NCI-H146 (cell line): Measurements from ENCODE around the gene NFKBIA.
"Not testable (repeated sequence)": the region's sequence is repeated elsewhere in the genome, so short reads cannot be mapped to it uniquely, and the experiment has no call there.

Experiments
- DNase-seq: peaks from one replicate; lab custom pipeline; 2025; lab: John Stamatoyannopoulos, UW

NFKBIA gene

DNA sequence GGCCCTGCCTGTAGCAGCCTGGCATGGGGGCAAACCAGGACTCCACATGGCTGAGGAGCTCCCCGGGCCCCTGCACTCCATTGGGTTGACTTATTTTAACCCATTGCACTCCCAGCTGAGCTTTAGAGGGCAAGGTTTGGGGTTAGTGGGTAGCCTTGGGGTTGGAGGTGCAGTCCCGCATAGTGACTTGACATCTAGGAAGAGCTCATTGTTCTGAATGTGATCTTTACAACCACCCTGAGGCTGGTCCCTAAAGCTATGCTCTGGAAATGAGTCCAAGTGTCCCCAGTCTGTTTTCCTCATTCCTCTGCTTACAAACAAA lies 36.4 kb downstream of the NFKBIA start:
- no peak for DNase-seq

GRCh38 chr14:35367056-35367372 lies 37.5 kb downstream of the NFKBIA start:
- DNase-seq = no peak

- no peak for DNase-seq
Observed at GRCh38 chr14:35366521-35366976, 38.0 kb downstream of the NFKBIA start.

DNA sequence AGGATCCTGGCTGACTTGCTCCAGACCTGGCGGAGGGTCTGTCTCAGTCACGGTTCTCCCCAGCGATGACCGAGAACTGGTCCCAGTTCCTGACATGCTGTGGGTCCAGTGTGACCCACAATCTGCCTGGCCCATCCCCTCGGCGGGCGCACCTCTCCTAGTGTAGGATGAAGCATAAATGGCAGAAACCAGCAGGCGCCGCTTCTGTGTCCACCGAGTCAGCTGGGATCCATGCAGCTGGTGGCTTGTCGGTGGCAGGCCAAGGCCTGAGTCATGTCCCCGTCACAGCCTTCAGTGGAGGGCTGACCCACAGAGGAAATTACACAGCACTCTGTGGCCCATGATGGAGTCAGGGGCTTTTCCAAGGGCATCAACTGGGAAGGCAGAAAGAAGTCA lies 38.5 kb downstream of the NFKBIA start:
- no peak for DNase-seq

DNA sequence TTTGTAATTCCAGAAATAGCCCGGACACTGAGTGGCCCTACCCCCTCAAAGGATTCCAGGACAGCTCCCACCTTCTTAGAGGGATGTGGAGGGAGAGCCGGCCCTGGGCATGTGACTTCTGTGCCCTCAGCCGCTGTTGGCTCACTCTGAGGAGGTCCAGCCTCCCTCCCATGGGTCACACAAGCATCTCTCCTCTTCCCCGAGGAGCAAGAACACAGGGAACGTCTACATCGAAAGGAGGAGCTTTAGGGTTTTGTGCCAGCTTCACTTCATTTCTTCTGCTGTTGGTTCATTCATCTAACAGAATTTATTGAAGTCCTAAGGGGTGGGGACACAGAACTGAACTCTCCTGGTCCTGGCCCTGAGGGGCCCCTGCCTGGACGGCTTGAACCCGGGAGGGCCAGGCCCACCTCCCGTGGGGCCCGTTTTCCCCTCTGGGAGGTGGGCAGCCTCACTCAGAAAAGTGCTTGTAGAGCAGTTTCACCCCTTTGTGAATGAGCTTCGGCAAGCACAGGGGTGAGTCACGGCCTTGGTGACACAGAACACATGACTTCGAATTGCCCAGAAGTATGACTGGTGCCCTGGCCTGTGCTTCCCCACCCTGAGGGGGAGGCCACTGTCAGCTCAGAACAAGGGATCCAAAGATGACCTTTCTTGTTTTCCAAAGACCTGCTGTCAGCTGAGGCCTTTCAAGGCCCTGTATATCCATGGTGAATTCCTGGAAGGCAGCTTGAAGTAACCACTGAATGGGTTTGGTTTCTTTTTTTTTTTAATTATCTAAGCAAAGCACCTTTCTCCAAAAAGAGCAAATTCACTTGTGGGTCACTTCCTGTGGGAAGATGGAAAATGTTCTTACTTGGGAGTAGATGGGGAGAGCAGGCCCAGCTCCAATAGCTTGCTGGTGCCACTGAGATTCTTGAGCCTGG lies 39.2 kb downstream of the NFKBIA start:
- DNase-seq = no peak

- DNase-seq = no peak
Observed at GRCh38 chr14:35362911-35363374, 41.6 kb downstream of the NFKBIA start.

DNA sequence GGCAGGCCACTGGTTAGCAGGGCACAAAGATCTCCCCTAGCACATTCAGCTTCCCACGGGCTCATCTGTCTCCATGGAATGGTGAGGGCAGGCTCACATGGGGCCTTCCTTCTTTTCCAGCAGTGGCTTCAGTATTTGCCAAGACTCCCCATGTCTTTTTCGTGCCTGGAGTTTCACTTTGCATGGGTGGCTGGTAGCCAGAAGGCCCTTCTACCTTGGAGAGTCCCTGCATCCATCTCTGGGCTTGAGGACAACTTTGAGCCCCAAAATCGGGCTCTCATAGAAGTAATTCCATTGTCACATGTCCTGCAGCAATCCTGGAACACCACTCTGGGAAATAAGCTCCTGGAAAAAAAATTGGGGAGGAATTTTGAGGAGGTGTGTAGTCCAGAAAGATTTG lies 42.1 kb downstream of the NFKBIA start:
- DNase-seq = no peak

DNA sequence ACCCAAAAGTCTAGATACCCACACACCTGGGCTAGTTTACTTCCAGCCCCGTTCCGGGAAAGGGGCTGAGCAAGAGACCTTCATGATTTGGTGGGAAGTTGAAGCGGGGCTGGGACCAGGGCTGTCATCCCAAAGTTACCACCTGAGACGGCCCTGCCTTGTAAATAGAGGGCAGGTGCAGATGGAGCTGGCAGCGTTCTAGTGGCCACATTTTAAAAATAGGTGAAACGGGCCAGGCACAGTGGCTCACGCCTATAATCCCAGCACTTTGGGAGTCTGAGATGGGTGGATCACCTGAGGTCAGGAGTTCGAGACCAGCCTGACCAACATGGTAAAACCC lies 43.4 kb downstream of the NFKBIA start:
- no peak for DNase-seq

DNA sequence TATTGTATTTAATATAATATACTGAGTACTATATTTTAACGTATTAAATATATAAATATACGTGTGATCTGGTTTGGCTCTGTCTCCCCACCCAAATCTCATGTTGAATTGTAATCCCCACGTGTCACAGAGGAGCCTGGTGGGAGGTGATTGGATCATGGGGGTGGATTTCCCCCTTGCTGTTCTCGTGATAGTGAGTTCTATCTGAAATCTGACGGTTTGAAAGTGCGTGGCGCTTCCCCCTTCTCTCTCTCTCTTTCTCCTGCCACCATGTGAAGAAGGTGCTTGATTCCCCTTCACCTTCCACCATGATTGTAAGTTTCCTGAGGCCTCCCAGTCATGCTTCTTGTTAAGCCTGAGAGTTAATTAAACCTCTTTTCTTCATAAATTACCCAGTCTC lies 44.9 kb downstream of the NFKBIA start:
- DNase-seq = not testable (repeated sequence)

- peak; percentile 2 for DNase-seq
Observed at GRCh38 chr14:35355981-35356841, 48.3 kb downstream of the NFKBIA start.

- DNase-seq = not testable (repeated sequence)
Observed at GRCh38 chr14:35355235-35355634, 49.3 kb downstream of the NFKBIA start.

DNA sequence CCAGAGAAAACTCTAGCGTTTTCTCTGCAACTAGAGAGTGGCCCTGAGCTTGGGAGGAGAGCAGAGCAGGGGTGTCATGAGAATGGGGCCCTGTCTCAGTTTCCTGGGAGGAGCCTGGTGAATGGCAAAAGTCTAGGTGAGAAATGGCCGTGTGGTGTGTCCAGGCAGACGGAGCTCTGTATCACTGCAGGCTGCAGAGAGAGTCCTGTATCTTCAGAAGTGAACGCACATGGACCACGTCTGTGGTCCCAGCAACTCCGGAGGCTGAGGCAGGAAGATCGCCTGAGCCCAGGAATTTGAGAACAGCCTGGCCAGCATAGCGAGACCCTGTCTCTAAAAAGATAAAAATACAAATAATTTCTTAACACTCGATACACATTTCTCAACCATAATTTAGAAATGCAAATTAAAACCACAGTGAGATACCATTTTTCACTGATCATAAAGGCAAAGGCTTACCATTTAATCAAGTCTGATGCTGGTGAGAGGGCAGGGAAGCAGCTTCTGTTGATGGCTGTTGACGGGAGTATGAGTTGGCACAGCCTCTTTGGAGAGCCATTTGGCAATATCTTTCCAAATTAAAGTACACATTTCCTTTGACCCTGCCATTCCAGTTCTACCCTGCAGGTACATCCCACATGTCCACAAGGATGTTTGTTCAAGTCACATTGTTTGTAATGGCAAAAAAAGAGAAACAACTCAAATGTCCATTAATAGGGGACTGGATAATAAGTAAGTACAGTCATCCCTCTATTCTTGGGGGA lies 51.0 kb downstream of the NFKBIA start:
- DNase-seq = no peak

DNA sequence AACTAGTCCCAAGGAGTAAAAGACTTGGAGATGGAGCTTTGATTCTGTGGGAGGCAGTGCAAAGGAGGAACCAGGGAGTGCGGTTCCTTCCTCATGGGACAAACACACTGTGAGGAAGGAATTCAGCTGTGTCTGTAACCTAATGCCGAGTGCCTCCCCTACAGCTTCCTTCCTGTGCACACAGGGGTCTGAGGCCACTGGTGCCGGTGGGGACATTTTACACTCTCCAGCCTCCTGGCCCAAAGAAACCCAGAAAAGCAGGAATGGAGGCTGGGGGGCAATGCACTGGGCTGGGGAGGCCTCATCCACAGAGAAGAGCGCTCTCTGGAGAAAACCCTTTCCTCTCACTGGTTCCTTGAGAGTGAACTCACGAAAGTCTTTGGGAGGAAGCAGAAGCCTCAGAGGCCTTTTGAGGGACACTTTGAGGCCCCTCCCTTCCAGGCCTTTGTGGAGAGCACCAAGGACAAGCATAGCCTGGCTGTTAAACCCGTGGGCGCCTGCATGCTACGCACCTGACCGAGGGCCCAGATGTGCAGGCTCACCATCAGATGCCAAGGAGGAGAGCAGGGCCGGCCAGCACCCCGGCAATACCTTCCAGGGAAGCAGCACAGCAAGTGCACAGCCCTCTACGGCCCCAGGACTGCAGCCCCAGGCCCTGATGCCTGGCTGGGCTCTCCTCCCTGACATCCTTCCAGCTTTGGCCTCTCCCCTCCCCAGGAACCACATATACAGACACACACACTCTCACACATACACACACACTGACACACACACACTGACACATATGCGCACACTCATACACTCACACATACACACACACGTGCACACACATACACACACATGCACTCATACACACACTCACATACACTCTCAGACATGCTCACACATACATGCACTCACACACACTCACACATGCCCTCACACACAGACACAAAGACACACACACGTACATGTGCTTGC lies 52.0 kb downstream of the NFKBIA start:
- no peak for DNase-seq

- no peak for DNase-seq
Observed at GRCh38 chr14:35351897-35352273, 52.7 kb downstream of the NFKBIA start.
